K562 (cell line): ENCODE data around the gene SPDEF. TPM values are rescaled to one million over a fixed set of nuclear protein-coding genes. Genes with fewer than 3 reads are reported as not detected.
A peak's percentile ranks its signal among the peaks of the same experiment; 100 is the strongest.

Experiments
- ARNT ChIP-seq, 2 experiments: fragments of 450-650 bp; IDR thresholded peaks; 2 replicates each; pipeline ENCODE4 v1.6.1; 2016; ENCODE audit warnings: mild to moderate bottlenecking in 1 of 2
- BRD9 ChIP-seq: fragments of 450-650 bp; IDR thresholded peaks from 2 replicates; pipeline ENCODE4 v1.6.1; 2018; ENCODE audit warnings: low read depth; ENCODE audit not compliant: partially characterized antibody
- CBX3 ChIP-seq, 2 experiments: IDR thresholded peaks; 1 replicate in 1 of 2; 2 replicates in 1 of 2; pipeline ENCODE4 v1.6.1; 2012; ENCODE audit warnings: inconsistent platforms in 2 of 2, low read length in 2 of 2, borderline replicate concordance in 1 of 2, control low read depth in 1 of 2
- DPF2 ChIP-seq: fragments of 450-650 bp; IDR thresholded peaks from 2 replicates; pipeline ENCODE4 v1.6.1; 2016
- GTF2E2 ChIP-seq: fragments of 200-800 bp; sonication (Bioruptor generic); IDR thresholded peaks from 2 replicates; pipeline ENCODE4 v1.6.1; 2016; ENCODE audit warnings: missing genetic modification characterization, missing compliant biosample characterization
- KLF6 ChIP-seq: fragments of 250-450 bp; sonication (Bioruptor Pico); IDR thresholded peaks from 2 replicates; pipeline ENCODE4 v1.4.0; 2020; ENCODE audit warnings: mild to moderate bottlenecking, moderate library complexity, borderline replicate concordance
- LARP7 ChIP-seq: fragments of 450-650 bp; IDR thresholded peaks from 2 replicates; pipeline ENCODE4 v1.6.1; 2016
- NFE2L1 ChIP-seq: fragments of 450-650 bp; IDR thresholded peaks from 2 replicates; pipeline ENCODE4 v1.6.1; 2016; ENCODE audit warnings: missing genetic modification characterization, low read depth, mild to moderate bottlenecking, missing compliant biosample characterization, moderate library complexity, borderline replicate concordance
- SMARCA4 ChIP-seq: fragments of 450-650 bp; IDR thresholded peaks from 2 replicates; pipeline ENCODE4 v1.6.1; 2016
- SP1 ChIP-seq: sonication (generic); formaldehyde crosslinking; IDR thresholded peaks from 2 replicates; pipeline ENCODE4 v1.8.1; 2022; ENCODE audit warnings: mild to moderate bottlenecking, missing genetic modification reagents
- TCF7L2 ChIP-seq: fragments of 150-350 bp; IDR thresholded peaks from 2 replicates; pipeline ENCODE4 v1.6.1; 2016; ENCODE audit warnings: low read depth, mild to moderate bottlenecking, low read length, moderate library complexity
- ZBTB7A ChIP-seq: IDR thresholded peaks from 2 replicates; pipeline ENCODE4 v1.6.1; 2011; ENCODE audit warnings: low read depth, mild to moderate bottlenecking, low read length, moderate library complexity, borderline replicate concordance; ENCODE audit not compliant: control insufficient read depth
- ZC3H11A ChIP-seq: IDR thresholded peaks from 2 replicates; pipeline ENCODE4 v1.6.1; 2012; ENCODE audit warnings: low read depth, low read length, improper control_type of control experiment
- ZNF23 ChIP-seq: fragments of 250-450 bp; sonication (Bioruptor Pico); IDR thresholded peaks from 2 replicates; pipeline ENCODE4 v1.4.0; 2020; ENCODE audit warnings: mild to moderate bottlenecking
- ZNF57 ChIP-seq: fragments of 450-650 bp; formaldehyde crosslinking; IDR thresholded peaks from 2 replicates; pipeline ENCODE4 v1.4.0; 2020; ENCODE audit warnings: mild to moderate bottlenecking, moderate library complexity
- polyA plus RNA-seq, 8 experiments: library from polyadenylated mRNA; depleted of rRNA in 4 of 8; stranded (reverse) in 5 of 8; unstranded in 3 of 8; fragments of >200 nt; fragmentation: Nextera tagmentation in 2 of 8; fragmentation: Illumina TruSeq in 1 of 8; extraction: Ambion mirVana in 2 of 8; extraction: Trizol in 1 of 8; gene quantifications; 2 replicates each; pipeline versions ENCODE4 v1.2.1 to v1.2.3, GENCODE V29; 2011 to 2014; ENCODE audit warnings: inconsistent platforms in 1 of 8, missing spikeins in 1 of 8
- total RNA-seq, 7 experiments: library from RNA; depleted of rRNA in 6 of 7; stranded (reverse); fragments of >200 nt in 6 of 7; fragmentation: Illumina TruSeq in 2 of 7; extraction: Trizol in 2 of 7; gene quantifications; 2 replicates each; pipeline versions ENCODE4 v1.2.1 to v1.2.3, GENCODE V29; 2011 to 2021; ENCODE audit warnings: low replicate concordance in 1 of 7
- TF ChIP-seq, protein P1 (sequence below): fragments of 250-450 bp; sonication (Bioruptor Pico); IDR thresholded peaks from 2 replicates; pipeline ENCODE4 v1.8.0; 2021; ENCODE audit warnings: borderline replicate concordance, mild to moderate bottlenecking, moderate library complexity; ENCODE audit not compliant: poor library complexity, severe bottlenecking
- TF ChIP-seq, protein P2 (sequence below): sonication (generic); formaldehyde crosslinking; IDR thresholded peaks from 2 replicates; pipeline ENCODE4 v1.8.1; 2023; ENCODE audit warnings: missing genetic modification reagents, mild to moderate bottlenecking, borderline replicate concordance
- TF ChIP-seq, protein P3 (sequence below): sonication (generic); formaldehyde crosslinking; IDR thresholded peaks from 2 replicates; pipeline ENCODE4 v1.4.0; 2020; ENCODE audit warnings: mild to moderate bottlenecking, missing genetic modification reagents
- TF ChIP-seq, protein P4 (sequence below): sonication (generic); formaldehyde crosslinking; IDR thresholded peaks from 2 replicates; pipeline ENCODE4 v1.8.1; 2023; ENCODE audit warnings: mild to moderate bottlenecking, missing genetic modification reagents, moderate library complexity

The SPDEF gene
- total and polyA plus RNA-seq, 9 of the 15 experiments (the other 6 are each of a cell fraction or from before 2014, with no cell fraction given) = 0.04 to 0.12 (median 0.11) TPM; not detected in 5

DNA sequence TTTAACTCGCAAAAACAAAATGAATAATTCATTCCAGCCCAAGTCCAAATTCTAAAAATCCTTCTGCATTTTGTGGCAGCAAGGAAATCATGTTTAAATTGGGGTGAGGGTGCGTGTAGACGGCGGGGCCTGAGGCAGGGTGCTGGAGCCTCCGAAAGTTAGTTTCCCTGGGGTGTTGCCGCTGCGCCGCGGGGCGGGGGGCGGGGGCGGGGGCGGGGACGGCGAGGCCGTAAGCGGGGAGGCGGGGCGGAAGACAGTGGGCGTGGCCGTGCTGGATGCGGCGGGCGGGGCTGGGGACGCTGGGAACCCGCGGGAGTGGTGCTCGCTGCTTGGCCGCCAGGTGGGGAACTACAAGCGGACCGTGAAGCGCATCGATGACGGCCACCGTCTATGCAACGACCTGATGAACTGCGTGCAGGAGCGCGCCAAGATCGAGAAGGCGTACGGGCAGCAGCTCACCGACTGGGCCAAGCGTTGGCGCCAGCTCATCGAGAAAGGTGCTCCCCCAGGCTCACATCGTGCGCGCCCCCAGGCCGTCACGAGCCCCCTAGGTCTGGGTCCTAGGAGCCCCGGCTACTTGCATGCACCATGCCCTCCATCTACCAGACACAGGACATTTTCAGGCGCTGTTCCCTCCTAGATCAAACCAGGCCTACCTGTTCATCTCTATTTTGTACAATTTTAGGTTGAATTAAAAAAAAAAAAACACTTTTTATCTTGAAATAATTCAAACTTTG is 29.0 kb downstream of the SPDEF start (continued):
- TF ChIP-seq, protein P1, sequence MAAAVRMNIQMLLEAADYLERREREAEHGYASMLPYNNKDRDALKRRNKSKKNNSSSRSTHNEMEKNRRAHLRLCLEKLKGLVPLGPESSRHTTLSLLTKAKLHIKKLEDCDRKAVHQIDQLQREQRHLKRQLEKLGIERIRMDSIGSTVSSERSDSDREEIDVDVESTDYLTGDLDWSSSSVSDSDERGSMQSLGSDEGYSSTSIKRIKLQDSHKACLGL (CRISPR knock-in tag) = peak; percentile 2
- TF ChIP-seq BRD9 (no peak), ZBTB7A (peak; percentile 71; the same call in 1 of the 2 replicates), KLF6 (CRISPR knock-in tag) (no peak), LARP7 (no peak), SMARCA4 (no peak), SP1 (CRISPR knock-in tag) (peak; percentile 80), NFE2L1 (tag) (no peak), ARNT (IDR thresholded peaks at IDR 0.05) (no peak; a peak in 1 of 4 replicates), ZNF57 (CRISPR knock-in tag) (no peak), ZC3H11A (no peak), CBX3 (IDR thresholded peaks at IDR 0.05; ENCODE audit: borderline replicate concordance in 1 of 2, low read length in 2 of 2) (peak in 1 of 2 experiments; percentile 64; a peak in 1 of 3 replicates), TCF7L2 (no peak), GTF2E2 (tag) (0 out of 2 replicates have a peak, but pooled peaks have one; percentile 57), DPF2 (no peak), ZNF23 (no peak)
- TF ChIP-seq, protein P2, sequence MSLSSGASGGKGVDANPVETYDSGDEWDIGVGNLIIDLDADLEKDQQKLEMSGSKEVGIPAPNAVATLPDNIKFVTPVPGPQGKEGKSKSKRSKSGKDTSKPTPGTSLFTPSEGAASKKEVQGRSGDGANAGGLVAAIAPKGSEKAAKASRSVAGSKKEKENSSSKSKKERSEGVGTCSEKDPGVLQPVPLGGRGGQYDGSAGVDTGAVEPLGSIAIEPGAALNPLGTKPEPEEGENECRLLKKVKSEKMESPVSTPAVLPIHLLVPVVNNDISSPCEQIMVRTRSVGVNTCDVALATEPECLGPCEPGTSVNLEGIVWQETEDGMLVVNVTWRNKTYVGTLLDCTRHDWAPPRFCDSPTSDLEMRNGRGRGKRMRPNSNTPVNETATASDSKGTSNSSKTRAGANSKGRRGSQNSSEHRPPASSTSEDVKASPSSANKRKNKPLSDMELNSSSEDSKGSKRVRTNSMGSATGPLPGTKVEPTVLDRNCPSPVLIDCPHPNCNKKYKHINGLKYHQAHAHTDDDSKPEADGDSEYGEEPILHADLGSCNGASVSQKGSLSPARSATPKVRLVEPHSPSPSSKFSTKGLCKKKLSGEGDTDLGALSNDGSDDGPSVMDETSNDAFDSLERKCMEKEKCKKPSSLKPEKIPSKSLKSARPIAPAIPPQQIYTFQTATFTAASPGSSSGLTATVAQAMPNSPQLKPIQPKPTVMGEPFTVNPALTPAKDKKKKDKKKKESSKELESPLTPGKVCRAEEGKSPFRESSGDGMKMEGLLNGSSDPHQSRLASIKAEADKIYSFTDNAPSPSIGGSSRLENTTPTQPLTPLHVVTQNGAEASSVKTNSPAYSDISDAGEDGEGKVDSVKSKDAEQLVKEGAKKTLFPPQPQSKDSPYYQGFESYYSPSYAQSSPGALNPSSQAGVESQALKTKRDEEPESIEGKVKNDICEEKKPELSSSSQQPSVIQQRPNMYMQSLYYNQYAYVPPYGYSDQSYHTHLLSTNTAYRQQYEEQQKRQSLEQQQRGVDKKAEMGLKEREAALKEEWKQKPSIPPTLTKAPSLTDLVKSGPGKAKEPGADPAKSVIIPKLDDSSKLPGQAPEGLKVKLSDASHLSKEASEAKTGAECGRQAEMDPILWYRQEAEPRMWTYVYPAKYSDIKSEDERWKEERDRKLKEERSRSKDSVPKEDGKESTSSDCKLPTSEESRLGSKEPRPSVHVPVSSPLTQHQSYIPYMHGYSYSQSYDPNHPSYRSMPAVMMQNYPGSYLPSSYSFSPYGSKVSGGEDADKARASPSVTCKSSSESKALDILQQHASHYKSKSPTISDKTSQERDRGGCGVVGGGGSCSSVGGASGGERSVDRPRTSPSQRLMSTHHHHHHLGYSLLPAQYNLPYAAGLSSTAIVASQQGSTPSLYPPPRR (CRISPR knock-in tag) = no peak; the same call in 1 of the 2 replicates
- TF ChIP-seq, protein P3, sequence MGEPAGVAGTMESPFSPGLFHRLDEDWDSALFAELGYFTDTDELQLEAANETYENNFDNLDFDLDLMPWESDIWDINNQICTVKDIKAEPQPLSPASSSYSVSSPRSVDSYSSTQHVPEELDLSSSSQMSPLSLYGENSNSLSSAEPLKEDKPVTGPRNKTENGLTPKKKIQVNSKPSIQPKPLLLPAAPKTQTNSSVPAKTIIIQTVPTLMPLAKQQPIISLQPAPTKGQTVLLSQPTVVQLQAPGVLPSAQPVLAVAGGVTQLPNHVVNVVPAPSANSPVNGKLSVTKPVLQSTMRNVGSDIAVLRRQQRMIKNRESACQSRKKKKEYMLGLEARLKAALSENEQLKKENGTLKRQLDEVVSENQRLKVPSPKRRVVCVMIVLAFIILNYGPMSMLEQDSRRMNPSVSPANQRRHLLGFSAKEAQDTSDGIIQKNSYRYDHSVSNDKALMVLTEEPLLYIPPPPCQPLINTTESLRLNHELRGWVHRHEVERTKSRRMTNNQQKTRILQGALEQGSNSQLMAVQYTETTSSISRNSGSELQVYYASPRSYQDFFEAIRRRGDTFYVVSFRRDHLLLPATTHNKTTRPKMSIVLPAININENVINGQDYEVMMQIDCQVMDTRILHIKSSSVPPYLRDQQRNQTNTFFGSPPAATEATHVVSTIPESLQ (CRISPR knock-in tag) = no peak
- TF ChIP-seq, protein P4, sequence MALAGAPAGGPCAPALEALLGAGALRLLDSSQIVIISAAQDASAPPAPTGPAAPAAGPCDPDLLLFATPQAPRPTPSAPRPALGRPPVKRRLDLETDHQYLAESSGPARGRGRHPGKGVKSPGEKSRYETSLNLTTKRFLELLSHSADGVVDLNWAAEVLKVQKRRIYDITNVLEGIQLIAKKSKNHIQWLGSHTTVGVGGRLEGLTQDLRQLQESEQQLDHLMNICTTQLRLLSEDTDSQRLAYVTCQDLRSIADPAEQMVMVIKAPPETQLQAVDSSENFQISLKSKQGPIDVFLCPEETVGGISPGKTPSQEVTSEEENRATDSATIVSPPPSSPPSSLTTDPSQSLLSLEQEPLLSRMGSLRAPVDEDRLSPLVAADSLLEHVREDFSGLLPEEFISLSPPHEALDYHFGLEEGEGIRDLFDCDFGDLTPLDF = no peak; the same call in 1 of the 2 replicates
